Measurements from ENCODE around the gene NECTIN4. TPM values are rescaled to one million over a fixed set of nuclear protein-coding genes. Genes with fewer than 3 reads are reported as not detected.

Gene NECTIN4
- total RNA-seq, 1 donor from 2014 or later = 13.6 TPM

- TF ChIP-seq CTCF (IDR thresholded peaks at IDR 0.05; ENCODE audit: insufficient read depth, low read length, poor library complexity, severe bottlenecking) = no peak
- no peaks in the 10 kb centered on the region for H3K27me3 ChIP-seq (ENCODE audit: control insufficient read depth, insufficient read depth, low read length)
- peaks cover 3% of the 10 kb centered on the region for H3K36me3 ChIP-seq (ENCODE audit: control insufficient read depth, insufficient read depth, low read length)
- no peak for DNase-seq (ENCODE audit: low read depth)
- H3K4me3 ChIP-seq (ENCODE audit: low read depth, low read length) = peak overlapping the region; percentile 77
Measured at GRCh38 chr1:161039154-161039545, 50.2 kb downstream of the NECTIN4 start.

- Histone ChIP-seq H3K36me3 (ENCODE audit: control insufficient read depth, insufficient read depth, low read length) (peaks cover 3% of the 10 kb centered on the region), H3K27me3 (ENCODE audit: control insufficient read depth, insufficient read depth, low read length) (no peaks in the 10 kb centered on the region), H3K4me3 (ENCODE audit: low read depth, low read length) (peak within 1 kb of the TSS; percentile 77)
- DNase-seq (ENCODE audit: low read depth) = no peak
- TF ChIP-seq CTCF (IDR thresholded peaks at IDR 0.05; ENCODE audit: insufficient read depth, low read length, poor library complexity, severe bottlenecking) = peak; percentile 7
Measured at GRCh38 chr1:161038523-161039153, 50.7 kb downstream of the NECTIN4 start, which contains the start of gene TSTD1. Gene TSTD1 (minus strand): TSS chr1:161038964. CDS start chr1:161038889, 75 bp downstream.

GRCh38 chr1:161037661-161038522, 51.5 kb downstream of the NECTIN4 start:
- DNase-seq (ENCODE audit: low read depth) = no peak
- no peak for TF ChIP-seq CTCF (IDR thresholded peaks at IDR 0.05; ENCODE audit: insufficient read depth, low read length, poor library complexity, severe bottlenecking)
- peaks cover 3% of the 10 kb centered on the region for H3K36me3 ChIP-seq (ENCODE audit: control insufficient read depth, insufficient read depth, low read length)
- no peaks in the 10 kb centered on the region for H3K27me3 ChIP-seq (ENCODE audit: control insufficient read depth, insufficient read depth, low read length)
- peak overlapping the region; percentile 77 for H3K4me3 ChIP-seq (ENCODE audit: low read depth, low read length)

- Histone ChIP-seq H3K27me3 (ENCODE audit: control insufficient read depth, insufficient read depth, low read length) (no peaks in the 10 kb centered on the region), H3K36me3 (ENCODE audit: control insufficient read depth, insufficient read depth, low read length) (no peaks in the 10 kb centered on the region), H3K4me3 (ENCODE audit: low read depth, low read length) (no peak overlapping the region)
- no peak for TF ChIP-seq CTCF (IDR thresholded peaks at IDR 0.05; ENCODE audit: insufficient read depth, low read length, poor library complexity, severe bottlenecking)
- no peak for DNase-seq (ENCODE audit: low read depth)
Measured at GRCh38 chr1:161033751-161034150, 55.6 kb downstream of the NECTIN4 start.

- no peak for TF ChIP-seq CTCF (IDR thresholded peaks at IDR 0.05; ENCODE audit: insufficient read depth, low read length, poor library complexity, severe bottlenecking)
- Histone ChIP-seq H3K4me3 (ENCODE audit: low read depth, low read length) (no peak overlapping the region), H3K27me3 (ENCODE audit: control insufficient read depth, insufficient read depth, low read length) (no peaks in the 10 kb centered on the region), H3K36me3 (ENCODE audit: control insufficient read depth, insufficient read depth, low read length) (no peaks in the 10 kb centered on the region)
- DNase-seq (ENCODE audit: low read depth) = no peak
Measured at GRCh38 chr1:161032409-161032808, 56.9 kb downstream of the NECTIN4 start.

Measured in kidney epithelial cell (primary cell).